HepG2 (cell line): Measurements from ENCODE around the gene NME2. TPM values are rescaled to one million over a fixed set of nuclear protein-coding genes. Genes with fewer than 3 reads are reported as not detected.
A peak's percentile ranks its signal among the peaks of the same experiment; 100 is the strongest.

ENCODE experiments used
- DR1 ChIP-seq: sonication (generic); formaldehyde crosslinking; IDR thresholded peaks from 2 replicates; pipeline ENCODE4 v1.8.0; 2021; ENCODE audit warnings: mild to moderate bottlenecking, missing genetic modification reagents, inconsistent platforms
- GATAD2A ChIP-seq: IDR thresholded peaks from 2 replicates; pipeline ENCODE4 v1.6.1; 2016
- GTF2F1 ChIP-seq: fragments of 150-350 bp; IDR thresholded peaks from 2 replicates; pipeline ENCODE4 v1.6.1; 2014; ENCODE audit warnings: low read length
- HOXA5 ChIP-seq: sonication (generic); formaldehyde crosslinking; IDR thresholded peaks from 2 replicates; pipeline ENCODE4 v1.4.0; 2020; ENCODE audit warnings: missing genetic modification reagents
- MEIS2 ChIP-seq: sonication (generic); formaldehyde crosslinking; IDR thresholded peaks from 2 replicates; pipeline ENCODE4 v1.9.0; 2021; ENCODE audit warnings: mild to moderate bottlenecking, missing genetic modification reagents
- SMARCC2 ChIP-seq: fragments of 450-650 bp; IDR thresholded peaks from 2 replicates; pipeline ENCODE4 v1.6.1; 2017; ENCODE audit warnings: antibody characterized with exemption, mild to moderate bottlenecking
- SPEN ChIP-seq: sonication (generic); formaldehyde crosslinking; IDR thresholded peaks from 2 replicates; pipeline ENCODE4 v1.5.1; 2020; ENCODE audit warnings: low read depth, mild to moderate bottlenecking, missing genetic modification reagents
- XBP1 ChIP-seq: sonication (generic); formaldehyde crosslinking; IDR thresholded peaks from 2 replicates; pipeline ENCODE4 v1.5.0; 2020; ENCODE audit warnings: missing genetic modification reagents
- ZKSCAN1 ChIP-seq: fragments of 150-350 bp; IDR thresholded peaks from 2 replicates; pipeline ENCODE4 v1.6.1; 2014; ENCODE audit warnings: low read length
- ZNF430 ChIP-seq: sonication (generic); formaldehyde crosslinking; IDR thresholded peaks from 2 replicates; pipeline ENCODE4 v1.9.0; 2021; ENCODE audit warnings: mild to moderate bottlenecking, missing genetic modification reagents
- ZNF44 ChIP-seq: sonication (generic); formaldehyde crosslinking; IDR thresholded peaks from 2 replicates; pipeline ENCODE4 v1.5.1; 2020; ENCODE audit warnings: mild to moderate bottlenecking, missing genetic modification reagents
- ZNF564 ChIP-seq: sonication (generic); formaldehyde crosslinking; IDR thresholded peaks from 2 replicates; pipeline ENCODE4 v1.8.1; 2023; ENCODE audit warnings: mild to moderate bottlenecking, missing genetic modification reagents
- ZNF572 ChIP-seq: sonication (generic); formaldehyde crosslinking; IDR thresholded peaks from 2 replicates; pipeline ENCODE4 v1.5.1; 2020; ENCODE audit warnings: mild to moderate bottlenecking, missing genetic modification reagents
- ZNF720 ChIP-seq: sonication (generic); formaldehyde crosslinking; IDR thresholded peaks from 2 replicates; pipeline ENCODE4 v1.4.0; 2020; ENCODE audit warnings: missing genetic modification reagents
- ZNF766 ChIP-seq: sonication (generic); formaldehyde crosslinking; IDR thresholded peaks from 2 replicates; pipeline ENCODE4 v1.5.0; 2020; ENCODE audit warnings: missing genetic modification reagents, borderline replicate concordance
- ZSCAN31 ChIP-seq: sonication (generic); formaldehyde crosslinking; IDR thresholded peaks from 2 replicates; pipeline ENCODE4 v1.5.0; 2020; ENCODE audit warnings: low read depth, mild to moderate bottlenecking, missing genetic modification reagents
- polyA plus RNA-seq, 8 experiments: library from polyadenylated mRNA; depleted of rRNA in 3 of 8; stranded (reverse) in 7 of 8; unstranded in 1 of 8; fragments of >200 nt; fragmentation: Illumina TruSeq in 4 of 8; extraction: Trizol in 4 of 8; gene quantifications; 2 replicates each; pipeline versions ENCODE4 v1.2.1 to v1.2.3, GENCODE V29; 2011 to 2016; ENCODE audit warnings: low read depth in 4 of 8, missing spikeins in 1 of 8, mixed read lengths in 1 of 8; ENCODE audit not compliant: insufficient read depth in 1 of 8
- total RNA-seq, 5 experiments: library from RNA; depleted of rRNA; stranded (reverse); fragments of >200 nt; fragmentation: Illumina TruSeq; extraction: Trizol; gene quantifications; 2 replicates each; pipeline ENCODE4 v1.2.3, GENCODE V29; 2016; ENCODE audit warnings: low read depth in 1 of 5
- TF ChIP-seq, protein P1 (sequence below): sonication (generic); formaldehyde crosslinking; conservative IDR thresholded peaks from 2 replicates; pipeline ENCODE4 v1.4.0; 2020; ENCODE audit warnings: missing genetic modification reagents
- TF ChIP-seq, protein P2 (sequence below): sonication (generic); IDR thresholded peaks from 2 replicates; pipeline ENCODE4 v1.6.1; 2016; ENCODE audit warnings: low read depth, borderline replicate concordance
- TF ChIP-seq, protein P3 (sequence below): sonication (generic); formaldehyde crosslinking; IDR thresholded peaks from 2 replicates; pipeline ENCODE4 v1.4.0; 2020; ENCODE audit warnings: missing genetic modification reagents
- TF ChIP-seq, protein P4 (sequence below): IDR thresholded peaks from 2 replicates; pipeline ENCODE4 v1.6.1; 2012; ENCODE audit warnings: inconsistent platforms
- TF ChIP-seq, protein P5 (sequence below): fragments of 450-650 bp; IDR thresholded peaks from 2 replicates; pipeline ENCODE4 v1.6.1; 2016
- TF ChIP-seq, protein P6 (sequence below): sonication (generic); formaldehyde crosslinking; IDR thresholded peaks from 2 replicates; pipeline ENCODE4 v1.4.0; 2020; ENCODE audit warnings: missing genetic modification reagents, low read depth, mild to moderate bottlenecking, borderline replicate concordance

NME2 gene
- total and polyA plus RNA-seq, 2 of the 13 experiments (the other 11 are each of a cell fraction or from before 2014, with no cell fraction given), result 790 to 1,213 TPM

DNA sequence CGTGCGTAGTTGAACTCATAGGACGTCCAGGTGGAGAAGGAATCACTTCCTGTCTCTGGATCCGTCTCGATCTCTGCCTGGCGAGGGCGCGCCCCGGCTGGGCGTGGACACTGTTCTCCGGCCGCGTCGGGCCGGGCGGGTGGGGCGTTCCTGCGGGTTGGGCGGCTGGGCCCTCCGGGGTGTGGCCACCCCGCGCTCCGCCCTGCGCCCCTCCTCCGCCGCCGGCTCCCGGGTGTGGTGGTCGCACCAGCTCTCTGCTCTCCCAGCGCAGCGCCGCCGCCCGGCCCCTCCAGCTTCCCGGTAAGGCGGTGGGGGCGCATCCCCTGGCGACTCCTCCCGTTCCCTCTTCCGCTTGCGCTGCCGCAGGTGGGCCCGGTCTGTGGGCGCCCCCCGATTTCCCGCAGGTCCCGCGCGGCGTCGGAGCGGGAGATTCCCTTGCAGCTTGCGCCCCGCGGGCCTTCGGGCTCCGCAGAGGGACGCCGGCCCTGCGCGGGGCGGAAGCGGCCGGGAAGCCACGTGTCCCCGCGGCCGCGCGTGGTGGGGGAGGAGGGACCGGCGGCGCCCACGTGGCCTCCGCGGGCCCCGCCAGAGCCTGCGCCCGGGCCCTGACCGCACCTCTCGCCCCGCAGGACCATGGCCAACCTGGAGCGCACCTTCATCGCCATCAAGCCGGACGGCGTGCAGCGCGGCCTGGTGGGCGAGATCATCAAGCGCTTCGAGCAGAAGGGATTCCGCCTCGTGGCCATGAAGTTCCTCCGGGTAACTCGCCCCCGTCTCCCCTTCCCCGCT lies at the start of gene NME2 (continued):
- TF ChIP-seq, protein P1, sequence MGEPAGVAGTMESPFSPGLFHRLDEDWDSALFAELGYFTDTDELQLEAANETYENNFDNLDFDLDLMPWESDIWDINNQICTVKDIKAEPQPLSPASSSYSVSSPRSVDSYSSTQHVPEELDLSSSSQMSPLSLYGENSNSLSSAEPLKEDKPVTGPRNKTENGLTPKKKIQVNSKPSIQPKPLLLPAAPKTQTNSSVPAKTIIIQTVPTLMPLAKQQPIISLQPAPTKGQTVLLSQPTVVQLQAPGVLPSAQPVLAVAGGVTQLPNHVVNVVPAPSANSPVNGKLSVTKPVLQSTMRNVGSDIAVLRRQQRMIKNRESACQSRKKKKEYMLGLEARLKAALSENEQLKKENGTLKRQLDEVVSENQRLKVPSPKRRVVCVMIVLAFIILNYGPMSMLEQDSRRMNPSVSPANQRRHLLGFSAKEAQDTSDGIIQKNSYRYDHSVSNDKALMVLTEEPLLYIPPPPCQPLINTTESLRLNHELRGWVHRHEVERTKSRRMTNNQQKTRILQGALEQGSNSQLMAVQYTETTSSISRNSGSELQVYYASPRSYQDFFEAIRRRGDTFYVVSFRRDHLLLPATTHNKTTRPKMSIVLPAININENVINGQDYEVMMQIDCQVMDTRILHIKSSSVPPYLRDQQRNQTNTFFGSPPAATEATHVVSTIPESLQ, result peak; percentile 33; the same call in 1 of the 2 replicates
- TF ChIP-seq XBP1 (CRISPR knock-in tag), result no peak
- TF ChIP-seq ZSCAN31 (CRISPR knock-in tag), result peak; percentile 81
- no peak for TF ChIP-seq GTF2F1
- 0 out of 2 replicates have a peak, but pooled peaks have one; percentile 86 for TF ChIP-seq ZNF564 (CRISPR knock-in tag)
- TF ChIP-seq, protein P2, sequence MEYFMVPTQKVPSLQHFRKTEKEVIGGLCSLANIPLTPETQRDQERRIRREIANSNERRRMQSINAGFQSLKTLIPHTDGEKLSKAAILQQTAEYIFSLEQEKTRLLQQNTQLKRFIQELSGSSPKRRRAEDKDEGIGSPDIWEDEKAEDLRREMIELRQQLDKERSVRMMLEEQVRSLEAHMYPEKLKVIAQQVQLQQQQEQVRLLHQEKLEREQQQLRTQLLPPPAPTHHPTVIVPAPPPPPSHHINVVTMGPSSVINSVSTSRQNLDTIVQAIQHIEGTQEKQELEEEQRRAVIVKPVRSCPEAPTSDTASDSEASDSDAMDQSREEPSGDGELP, result peak; percentile 63; the same call in 1 of the 2 replicates
- TF ChIP-seq DR1 (CRISPR knock-in tag), result peak; percentile 25; the same call in 1 of the 2 replicates
- peak; percentile 46; the same call in 1 of the 2 replicates for TF ChIP-seq HOXA5 (CRISPR knock-in tag)
- peak; percentile 16; the same call in 1 of the 2 replicates for TF ChIP-seq ZNF430 (CRISPR knock-in tag)
- TF ChIP-seq, protein P3, sequence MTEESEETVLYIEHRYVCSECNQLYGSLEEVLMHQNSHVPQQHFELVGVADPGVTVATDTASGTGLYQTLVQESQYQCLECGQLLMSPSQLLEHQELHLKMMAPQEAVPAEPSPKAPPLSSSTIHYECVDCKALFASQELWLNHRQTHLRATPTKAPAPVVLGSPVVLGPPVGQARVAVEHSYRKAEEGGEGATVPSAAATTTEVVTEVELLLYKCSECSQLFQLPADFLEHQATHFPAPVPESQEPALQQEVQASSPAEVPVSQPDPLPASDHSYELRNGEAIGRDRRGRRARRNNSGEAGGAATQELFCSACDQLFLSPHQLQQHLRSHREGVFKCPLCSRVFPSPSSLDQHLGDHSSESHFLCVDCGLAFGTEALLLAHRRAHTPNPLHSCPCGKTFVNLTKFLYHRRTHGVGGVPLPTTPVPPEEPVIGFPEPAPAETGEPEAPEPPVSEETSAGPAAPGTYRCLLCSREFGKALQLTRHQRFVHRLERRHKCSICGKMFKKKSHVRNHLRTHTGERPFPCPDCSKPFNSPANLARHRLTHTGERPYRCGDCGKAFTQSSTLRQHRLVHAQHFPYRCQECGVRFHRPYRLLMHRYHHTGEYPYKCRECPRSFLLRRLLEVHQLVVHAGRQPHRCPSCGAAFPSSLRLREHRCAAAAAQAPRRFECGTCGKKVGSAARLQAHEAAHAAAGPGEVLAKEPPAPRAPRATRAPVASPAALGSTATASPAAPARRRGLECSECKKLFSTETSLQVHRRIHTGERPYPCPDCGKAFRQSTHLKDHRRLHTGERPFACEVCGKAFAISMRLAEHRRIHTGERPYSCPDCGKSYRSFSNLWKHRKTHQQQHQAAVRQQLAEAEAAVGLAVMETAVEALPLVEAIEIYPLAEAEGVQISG (CRISPR knock-in tag), result peak; percentile 83
- no peak for TF ChIP-seq ZNF720 (CRISPR knock-in tag)
- no peak for TF ChIP-seq ZNF44 (CRISPR knock-in tag)
- TF ChIP-seq, protein P4, sequence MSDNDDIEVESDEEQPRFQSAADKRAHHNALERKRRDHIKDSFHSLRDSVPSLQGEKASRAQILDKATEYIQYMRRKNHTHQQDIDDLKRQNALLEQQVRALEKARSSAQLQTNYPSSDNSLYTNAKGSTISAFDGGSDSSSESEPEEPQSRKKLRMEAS, result peak; percentile 96
- no peak for TF ChIP-seq ZKSCAN1
- peak; percentile 34; the same call in 1 of the 2 replicates for TF ChIP-seq GATAD2A
- TF ChIP-seq, protein P5, sequence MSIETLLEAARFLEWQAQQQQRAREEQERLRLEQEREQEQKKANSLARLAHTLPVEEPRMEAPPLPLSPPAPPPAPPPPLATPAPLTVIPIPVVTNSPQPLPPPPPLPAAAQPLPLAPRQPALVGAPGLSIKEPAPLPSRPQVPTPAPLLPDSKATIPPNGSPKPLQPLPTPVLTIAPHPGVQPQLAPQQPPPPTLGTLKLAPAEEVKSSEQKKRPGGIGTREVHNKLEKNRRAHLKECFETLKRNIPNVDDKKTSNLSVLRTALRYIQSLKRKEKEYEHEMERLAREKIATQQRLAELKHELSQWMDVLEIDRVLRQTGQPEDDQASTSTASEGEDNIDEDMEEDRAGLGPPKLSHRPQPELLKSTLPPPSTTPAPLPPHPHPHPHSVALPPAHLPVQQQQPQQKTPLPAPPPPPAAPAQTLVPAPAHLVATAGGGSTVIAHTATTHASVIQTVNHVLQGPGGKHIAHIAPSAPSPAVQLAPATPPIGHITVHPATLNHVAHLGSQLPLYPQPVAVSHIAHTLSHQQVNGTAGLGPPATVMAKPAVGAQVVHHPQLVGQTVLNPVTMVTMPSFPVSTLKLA, result peak; percentile 38; the same call in 1 of the 2 replicates
- peak; percentile 75; the same call in 1 of the 2 replicates for TF ChIP-seq ZNF766 (CRISPR knock-in tag)
- TF ChIP-seq SMARCC2, result no peak
- TF ChIP-seq MEIS2 (CRISPR knock-in tag), result peak; percentile 67; the same call in 1 of the 2 replicates
- no peak for TF ChIP-seq ZNF572 (CRISPR knock-in tag)
- TF ChIP-seq, protein P6, sequence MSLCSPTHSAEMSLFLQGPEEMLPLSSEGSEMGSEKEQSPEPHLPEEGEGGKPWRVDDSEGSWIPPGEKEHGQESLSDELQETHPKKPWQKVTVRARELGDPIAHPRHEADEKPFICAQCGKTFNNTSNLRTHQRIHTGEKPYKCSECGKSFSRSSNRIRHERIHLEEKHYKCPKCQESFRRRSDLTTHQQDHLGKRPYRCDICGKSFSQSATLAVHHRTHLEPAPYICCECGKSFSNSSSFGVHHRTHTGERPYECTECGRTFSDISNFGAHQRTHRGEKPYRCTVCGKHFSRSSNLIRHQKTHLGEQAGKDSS (CRISPR knock-in tag), result peak; percentile 82
- peak; percentile 59 for TF ChIP-seq SPEN
